GM23248 (cell line): Measurements from ENCODE around the gene THAP7. TPM values are rescaled to one million over a fixed set of nuclear protein-coding genes. Genes with fewer than 3 reads are reported as not detected.

Source experiments
- DNase-seq: peaks from one replicate; pipeline ENCODE4 v3.0.0-alpha.2; 2015
- H2AFZ ChIP-seq: fragments of 200-600 bp; sonication (generic); 2 replicates; pipeline ENCODE4 v1.6.1; 2016; ENCODE audit warnings: antibody characterized with exemption
- H3F3A ChIP-seq: fragments of 200-600 bp; sonication (generic); 2 replicates; pipeline ENCODE4 v1.6.1; 2016; ENCODE audit warnings: mild to moderate bottlenecking, antibody characterized with exemption, mixed run types; ENCODE audit not compliant: insufficient read depth
- H3K27ac ChIP-seq: fragments of 200-600 bp; sonication (generic); 2 replicates; pipeline ENCODE4 v1.5.1; 2016; ENCODE audit warnings: mild to moderate bottlenecking
- H3K27me3 ChIP-seq: fragments of 200-600 bp; sonication (generic); replicated peaks from 2 replicates; pipeline ENCODE4 v1.6.1; 2016; ENCODE audit warnings: mild to moderate bottlenecking; ENCODE audit not compliant: insufficient read depth
- H3K36me3 ChIP-seq: fragments of 200-600 bp; sonication (generic); 2 replicates; pipeline ENCODE4 v1.6.1; 2016; ENCODE audit warnings: low read depth, mild to moderate bottlenecking
- H3K4me1 ChIP-seq: fragments of 200-600 bp; sonication (generic); 2 replicates; pipeline ENCODE4 v1.6.1; 2016; ENCODE audit warnings: mild to moderate bottlenecking; ENCODE audit not compliant: insufficient read depth
- H3K4me2 ChIP-seq: fragments of 200-600 bp; sonication (generic); one replicate; pipeline ENCODE4 v1.6.1; 2016; ENCODE audit warnings: mild to moderate bottlenecking; ENCODE audit not compliant: unreplicated experiment
- H3K4me3 ChIP-seq: fragments of 200-600 bp; sonication (generic); 2 replicates; pipeline ENCODE4 v1.5.1; 2016; ENCODE audit warnings: mild to moderate bottlenecking
- H3K79me2 ChIP-seq: fragments of 200-600 bp; sonication (generic); 2 replicates; pipeline ENCODE4 v1.6.1; 2016; ENCODE audit warnings: mild to moderate bottlenecking; ENCODE audit not compliant: insufficient read depth
- H3K9ac ChIP-seq: fragments of 200-600 bp; sonication (generic); 2 replicates; pipeline ENCODE4 v1.6.1; 2016; ENCODE audit warnings: mild to moderate bottlenecking
- H3K9me2 ChIP-seq: fragments of 200-600 bp; sonication (generic); 2 replicates; pipeline ENCODE4 v1.6.1; 2016; ENCODE audit warnings: mixed run types, mild to moderate bottlenecking, moderate library complexity; ENCODE audit not compliant: insufficient read depth
- H3K9me3 ChIP-seq: fragments of 200-600 bp; sonication (generic); one replicate; pipeline ENCODE4 v1.6.1; 2017; ENCODE audit warnings: low read depth
- H4K20me1 ChIP-seq: fragments of 200-600 bp; sonication (generic); 2 replicates; pipeline ENCODE4 v1.6.0; 2016; ENCODE audit not compliant: insufficient read depth
- EZH2 ChIP-seq: fragments of 200-600 bp; sonication (generic); IDR thresholded peaks from 2 replicates; pipeline ENCODE4 v1.6.1; 2018; ENCODE audit warnings: antibody characterized with exemption, mild to moderate bottlenecking; ENCODE audit not compliant: insufficient read depth, poor library complexity, severe bottlenecking
- EZH2phosphoT487 ChIP-seq: fragments of 200-600 bp; sonication (generic); IDR thresholded peaks from 2 replicates; pipeline ENCODE4 v1.6.1; 2018; ENCODE audit warnings: antibody characterized with exemption, moderate library complexity, mild to moderate bottlenecking, low read depth; ENCODE audit not compliant: insufficient read depth
- WGBS, 2 experiments: methylation state at CpG; one replicate each; pipeline ENCODE4 v1.1.6; 2015 to 2017; ENCODE audit warnings: low lambda C conversion rate in 2 of 2, low coverage in 1 of 2; ENCODE audit errors: missing lambda C conversion rate in 2 of 2; 5-methylcytosine and 5-hydroxymethylcytosine counted together
- in situ Hi-C: fragments of 300-500 bp; cut with MboI; formaldehyde crosslinking; loops from 2 replicates; pipeline ENCODE4 v1.15.0; 2020
- polyA plus RNA-seq: library from polyadenylated mRNA; unstranded; fragments of >200 nt; fragmentation: Nextera tagmentation; extraction: Ambion mirVana; gene quantifications from 2 replicates; pipeline ENCODE4 v1.2.1, GENCODE V29; 2016
- total RNA-seq: library from RNA; depleted of rRNA; stranded (reverse); fragments of >200 nt; shearing (Covaris generic); gene quantifications from 2 replicates; pipeline ENCODE4 v1.2.3, GENCODE V29; 2014

THAP7 gene
- total and polyA plus RNA-seq, 2 experiments from 2014 or later: 27.5 to 32.5 TPM

- Histone ChIP-seq H3K9ac (no peak within 1 kb of the TSS), H2AFZ (no peak within 1 kb of the TSS), H3F3A (peaks cover 2% of the 10 kb centered on the region; the same call in 1 of the 2 replicates), H3K27me3 (0 out of 2 replicates have a peak, but pooled peaks cover 6% of the 10 kb centered on the region), H3K27ac (no peak within 1 kb of the TSS), H3K4me3 (no peak within 1 kb of the TSS), H3K9me3 (no peaks in the 10 kb centered on the region), H4K20me1 (no peaks in the 10 kb centered on the region), H3K9me2 (no peaks in the 10 kb centered on the region), H3K4me2 (no peak within 1 kb of the TSS), H3K79me2 (no peaks in the 10 kb centered on the region), H3K36me3 (no peaks in the 10 kb centered on the region), H3K4me1 (peaks cover 1% of the 10 kb centered on the region)
- no peak for DNase-seq
- in situ Hi-C loops: no loop called here
- 14 to 17% methylated on average over 41 to 47 of the region's 59 CpGs for WGBS, 2 experiments
- no peak for TF ChIP-seq EZH2phosphoT487
- TF ChIP-seq EZH2: no peak
Measured at GRCh38 chr22:21032037-21032867, 30.3 kb upstream of the THAP7 start, which contains the start of gene SLC7A4. Gene SLC7A4, minus strand, starts transcription at chr22:21032561. Its CDS starts 749 bp downstream, at chr22:21031812.

GRCh38 chr22:21031545-21032036 is 29.7 kb upstream of the THAP7 start:
- Histone ChIP-seq H3K4me1 (no peaks in the 10 kb centered on the region), H3K36me3 (no peaks in the 10 kb centered on the region), H3K9ac (no peak overlapping the region), H2AFZ (no peak overlapping the region), H4K20me1 (no peaks in the 10 kb centered on the region), H3K9me2 (no peaks in the 10 kb centered on the region), H3K79me2 (no peaks in the 10 kb centered on the region), H3K27ac (no peak overlapping the region), H3K9me3 (no peaks in the 10 kb centered on the region), H3K4me2 (no peak overlapping the region), H3K27me3 (0 out of 2 replicates have a peak, but pooled peaks cover 6% of the 10 kb centered on the region), H3F3A (no peaks in the 10 kb centered on the region), H3K4me3 (no peak overlapping the region)
- 76 to 77% methylated on average over 18 of the region's 18 CpGs for WGBS, 2 experiments
- no peak for DNase-seq
- no peak for TF ChIP-seq EZH2phosphoT487
- in situ Hi-C loops: no loop called here

GRCh38 chr22:21030621-21031544 is 29.0 kb upstream of the THAP7 start:
- no peak overlapping the region for H3K4me3 ChIP-seq
- no peak overlapping the region for H3K4me2 ChIP-seq
- H3K27me3 ChIP-seq: 0 out of 2 replicates have a peak, but pooled peaks cover 6% of the 10 kb centered on the region
- in situ Hi-C loops: no loop called here
- H3F3A ChIP-seq: no peaks in the 10 kb centered on the region
- no peaks in the 10 kb centered on the region for H3K9me2 ChIP-seq
- WGBS, 2 experiments: 87 to 88% methylated on average over 39 to 40 of the region's 40 CpGs
- no peaks in the 10 kb centered on the region for H3K9me3 ChIP-seq
- no peaks in the 10 kb centered on the region for H3K79me2 ChIP-seq
- H3K4me1 ChIP-seq: no peaks in the 10 kb centered on the region
- TF ChIP-seq EZH2phosphoT487: no peak
- no peaks in the 10 kb centered on the region for H4K20me1 ChIP-seq
- H2AFZ ChIP-seq: no peak overlapping the region
- DNase-seq: no peak
- H3K9ac ChIP-seq: no peak overlapping the region
- no peaks in the 10 kb centered on the region for H3K36me3 ChIP-seq
- no peak overlapping the region for H3K27ac ChIP-seq

GRCh38 chr22:21030032-21030431 is 28.1 kb upstream of the THAP7 start:
- in situ Hi-C loops: no loop called here
- H3K9me3 ChIP-seq: no peaks in the 10 kb centered on the region
- 81 to 82% methylated on average over 14 to 15 of the region's 15 CpGs for whole genome bisulfite sequencing, 2 experiments

More at GRCh38 chr22:21030032-21030431, 28.1 kb upstream of the THAP7 start:
- Histone ChIP-seq H3K9me2 (no peaks in the 10 kb centered on the region), H3F3A (no peaks in the 10 kb centered on the region), H3K27ac (no peak overlapping the region), H2AFZ (no peak overlapping the region), H3K4me3 (no peak overlapping the region), H3K27me3 (0 out of 2 replicates have a peak, but pooled peaks cover 6% of the 10 kb centered on the region), H3K4me1 (no peaks in the 10 kb centered on the region), H3K4me2 (no peak overlapping the region), H3K9ac (no peak overlapping the region), H3K79me2 (no peaks in the 10 kb centered on the region), H4K20me1 (no peaks in the 10 kb centered on the region), H3K36me3 (no peaks in the 10 kb centered on the region)
- no peak for TF ChIP-seq EZH2phosphoT487
- no peak for TF ChIP-seq EZH2
- DNase-seq: no peak
